ENCODE measurements around the gene STX2.

GRCh38 chr12:130813436-130813835, 25.6 kb downstream of the STX2 start:
- TF ChIP-seq CTCF (IDR thresholded peaks at IDR 0.05; ENCODE audit: low read depth, low read length, poor library complexity, severe bottlenecking) (peak; percentile 13), EZH2phosphoT487 (IDR thresholded peaks at IDR 0.05; ENCODE audit: borderline replicate concordance, low read length) (no peak)

Data from DOHH2 (cell line).